HG02763 (cell line): ENCODE results near the gene SERTAD2.

Experiments used
- ATAC-seq: cut with Tn5 transposase; IDR thresholded peaks from one replicate; pipeline ENCODE4 v1.9.1; 2021; ENCODE audit warnings: mild to moderate bottlenecking, moderate library complexity; ENCODE audit not compliant: unreplicated experiment

The SERTAD2 gene

DNA sequence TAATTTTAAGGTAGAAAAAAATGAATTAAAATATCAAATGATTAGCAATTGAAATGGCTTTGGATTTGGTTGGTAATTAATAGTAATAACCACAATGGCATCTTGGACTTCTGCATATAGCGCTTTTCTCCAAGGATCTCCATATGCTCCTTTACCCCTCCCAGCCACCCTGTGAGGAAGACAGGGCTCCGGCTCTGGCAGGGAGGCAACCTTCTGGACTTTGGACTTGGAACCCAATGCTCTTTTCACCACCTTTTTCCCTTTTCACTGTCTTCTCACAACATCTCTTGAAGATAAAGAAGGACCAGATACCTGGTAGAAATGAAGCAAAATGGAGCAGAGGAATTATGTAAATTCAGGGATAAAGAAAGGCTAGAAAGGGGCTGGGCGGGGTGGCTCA lies 23.8 kb upstream of the SERTAD2 start:
- no peak for ATAC-seq

DNA sequence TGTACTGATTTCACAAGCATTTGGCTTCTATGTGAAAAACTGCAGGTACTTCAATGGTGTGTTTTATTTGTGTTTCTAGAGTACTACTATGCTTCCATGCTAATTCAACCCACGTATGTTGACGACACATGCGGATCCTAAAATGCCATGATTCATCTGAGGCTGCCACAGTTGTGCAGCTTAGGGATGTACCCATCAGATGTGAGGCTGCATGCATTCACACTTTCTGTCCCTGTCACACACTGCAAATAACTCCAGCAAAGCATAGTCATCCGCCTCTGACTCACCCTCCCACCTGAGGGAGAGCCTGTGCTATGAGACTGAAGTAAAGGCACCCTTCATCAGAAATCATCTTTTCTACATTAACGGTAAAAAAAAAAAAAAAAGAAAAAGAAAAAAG lies 22.1 kb upstream of the SERTAD2 start:
- no peak for ATAC-seq

DNA sequence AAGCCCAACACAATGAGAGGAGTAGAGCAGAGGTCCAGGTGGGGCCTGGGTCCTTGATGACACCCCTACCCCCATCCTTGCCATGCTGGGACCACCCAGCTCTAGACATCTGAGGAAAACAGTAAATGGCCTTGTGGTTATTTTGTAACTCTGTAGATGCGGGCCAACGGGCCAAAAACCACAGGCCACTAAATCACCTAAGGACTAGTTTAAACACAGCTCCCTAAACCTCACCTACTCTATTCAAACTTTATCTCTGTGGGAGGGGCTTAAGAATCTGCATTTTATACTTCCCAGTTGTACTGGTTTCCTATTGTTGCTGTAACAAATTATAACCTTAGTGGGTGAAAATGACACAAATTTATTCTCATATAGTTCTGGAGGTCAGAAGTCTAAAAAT lies 19.0 kb upstream of the SERTAD2 start:
- no peak for ATAC-seq

DNA sequence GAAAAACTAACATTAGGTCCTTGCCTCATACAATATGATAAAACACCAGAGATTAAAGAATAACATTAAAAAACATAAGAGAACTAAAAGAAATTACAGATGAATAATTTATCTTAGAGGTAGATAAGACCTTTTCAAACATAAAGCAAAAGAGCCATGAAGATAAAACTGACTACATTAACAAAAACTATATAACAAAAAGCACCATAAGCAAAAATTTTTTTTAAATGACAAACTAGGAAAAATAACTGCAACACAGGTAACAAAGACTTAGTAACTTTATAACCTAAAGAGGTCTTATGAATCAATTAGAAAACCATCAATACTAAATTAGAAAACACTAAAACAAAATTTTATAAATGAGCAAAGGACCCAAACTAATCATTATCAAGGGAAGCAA lies 16.3 kb upstream of the SERTAD2 start:
- ATAC-seq = no peak

DNA sequence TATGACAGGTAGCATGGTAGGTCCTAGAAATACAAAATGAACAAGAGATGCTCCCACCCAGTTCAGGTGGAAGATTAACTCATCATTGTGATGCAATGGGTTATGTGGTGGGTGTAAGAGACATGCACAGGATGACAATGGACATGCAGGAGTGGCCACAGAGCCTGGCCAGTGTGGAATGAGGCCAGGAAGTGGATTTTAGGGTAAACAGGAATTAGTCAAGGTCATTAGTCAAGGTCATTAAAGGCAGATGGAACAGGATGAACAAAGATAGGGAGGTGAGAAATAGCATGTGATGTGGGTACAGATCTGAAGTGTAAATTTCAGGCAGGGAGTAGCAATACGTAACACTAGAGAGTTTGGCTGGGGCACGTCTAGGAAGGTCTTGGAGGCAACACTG lies 15.6 kb upstream of the SERTAD2 start:
- no peak for ATAC-seq

DNA sequence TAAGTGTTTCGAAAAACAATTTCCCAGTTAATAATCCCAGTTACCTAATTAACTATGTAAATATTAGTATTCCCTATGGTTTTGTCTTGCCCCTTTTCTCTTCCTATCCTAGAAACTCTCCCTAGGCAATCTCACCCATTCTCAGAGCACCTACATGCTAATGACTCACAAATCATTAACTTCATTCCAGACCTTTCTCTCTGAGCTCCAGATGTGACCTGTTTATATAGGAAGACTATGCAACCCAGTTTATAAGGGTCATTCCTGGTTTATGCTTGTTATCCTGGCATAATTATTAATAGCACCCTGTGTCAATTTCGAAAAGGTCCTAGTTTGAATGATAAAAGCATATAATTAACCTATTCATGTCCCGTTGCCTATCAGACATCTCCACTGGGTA lies 14.8 kb upstream of the SERTAD2 start:
- no peak for ATAC-seq

DNA sequence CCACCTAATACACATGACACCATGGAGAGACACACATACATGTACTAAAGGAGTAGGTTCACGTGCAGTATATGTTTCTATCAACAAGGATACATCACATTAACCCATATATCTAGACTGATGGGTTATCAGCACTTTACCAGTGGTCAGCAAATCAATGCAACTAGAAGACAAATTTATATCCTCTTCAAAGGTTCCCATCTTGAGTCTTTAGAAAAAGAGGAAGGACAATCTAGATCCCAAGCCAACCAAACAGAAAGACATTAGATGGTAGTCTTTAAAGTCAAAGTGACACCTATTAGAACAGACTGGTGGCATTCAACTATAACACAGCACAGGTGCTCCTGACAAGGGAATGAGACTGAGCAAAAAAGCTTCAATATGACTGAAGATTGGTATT lies 13.8 kb upstream of the SERTAD2 start:
- no peak for ATAC-seq

DNA sequence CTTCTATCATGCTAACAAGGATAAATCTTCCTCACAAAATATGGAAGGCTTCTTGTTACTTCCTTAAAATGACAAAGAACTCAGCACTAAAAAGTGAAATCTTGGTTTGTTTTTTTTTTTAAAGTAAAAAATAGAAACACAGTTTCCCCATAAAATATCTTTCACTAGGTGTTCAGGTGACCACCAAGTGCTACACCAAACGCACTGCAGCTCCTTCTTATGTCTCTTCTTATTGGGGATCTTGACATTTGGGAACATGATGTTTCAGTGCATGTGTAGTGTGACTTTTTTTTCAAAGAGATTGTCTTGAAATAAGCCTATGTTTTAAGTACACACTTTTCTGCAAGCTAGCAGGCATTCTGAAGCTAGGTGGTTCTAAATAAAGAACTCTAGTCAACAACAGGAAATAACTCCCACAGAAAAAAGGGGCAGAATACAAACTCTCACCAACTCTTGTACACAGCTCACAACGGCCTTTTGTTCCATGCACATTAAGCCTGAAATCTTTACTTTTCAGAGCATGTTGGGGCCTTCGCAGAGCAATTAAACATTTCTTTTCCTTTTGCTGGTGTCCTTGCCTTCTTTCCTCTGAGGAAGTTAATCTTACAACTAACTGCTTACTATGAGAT lies 13.2 kb upstream of the SERTAD2 start:
- ATAC-seq = peak; percentile 85

DNA sequence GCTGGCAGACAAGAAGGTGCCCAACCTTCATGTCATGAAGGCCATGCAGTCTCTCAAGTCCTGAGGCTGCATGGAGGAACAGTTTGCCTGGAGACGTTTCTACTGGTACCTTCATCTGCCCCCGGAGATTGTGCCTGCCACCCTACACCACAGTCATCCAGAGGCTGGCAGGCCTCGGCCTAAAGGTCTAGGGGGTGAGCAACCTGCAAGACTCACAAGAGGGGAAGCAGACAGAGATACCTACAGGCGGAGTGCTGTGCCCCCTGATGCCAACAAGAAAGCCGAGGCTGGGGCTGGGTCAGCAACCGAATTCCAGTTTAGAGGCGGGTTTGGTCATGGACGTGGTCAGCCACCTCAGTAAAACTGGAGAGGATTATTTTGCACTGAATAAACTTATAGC lies 12.0 kb upstream of the SERTAD2 start:
- ATAC-seq = no peak

DNA sequence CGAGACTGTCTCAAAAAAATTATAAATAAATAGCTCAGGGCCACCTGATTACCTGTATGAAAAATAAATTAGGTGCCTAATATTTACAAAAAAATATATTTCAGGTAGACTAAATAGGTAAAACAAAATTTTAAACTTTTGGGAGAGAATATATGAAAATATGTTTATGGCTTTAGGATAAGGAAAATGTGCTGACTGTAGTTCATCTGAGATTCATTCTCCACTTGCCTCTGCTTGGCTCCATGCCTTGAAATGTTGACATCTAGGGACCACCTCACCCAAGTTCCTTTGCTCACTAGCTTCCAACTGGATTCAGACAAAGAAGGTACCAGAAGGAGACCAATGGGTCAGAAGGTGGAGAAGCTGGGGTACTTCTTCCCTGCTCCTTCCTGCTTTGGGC lies 9.7 kb upstream of the SERTAD2 start:
- ATAC-seq = no peak

DNA sequence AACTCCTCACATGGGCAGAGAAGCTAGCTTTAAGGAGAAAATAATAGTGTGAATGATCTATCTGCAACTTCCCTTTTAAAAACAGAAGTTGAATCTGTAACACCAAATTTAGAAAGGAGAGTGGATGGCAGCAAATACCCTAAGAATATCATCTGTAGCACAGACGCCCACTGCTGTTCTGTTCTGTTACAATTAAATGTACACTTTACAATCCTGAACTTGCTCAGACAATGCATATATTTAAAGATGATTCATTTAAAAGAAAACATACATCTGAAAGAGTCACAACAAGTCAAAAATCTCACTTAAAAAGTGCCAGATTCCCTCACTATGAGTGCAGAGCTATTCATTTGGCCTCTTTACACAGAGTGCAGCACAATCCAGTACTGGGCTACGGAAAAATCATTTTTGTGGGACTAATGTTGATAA lies 8.0 kb upstream of the SERTAD2 start:
- ATAC-seq = no peak

DNA sequence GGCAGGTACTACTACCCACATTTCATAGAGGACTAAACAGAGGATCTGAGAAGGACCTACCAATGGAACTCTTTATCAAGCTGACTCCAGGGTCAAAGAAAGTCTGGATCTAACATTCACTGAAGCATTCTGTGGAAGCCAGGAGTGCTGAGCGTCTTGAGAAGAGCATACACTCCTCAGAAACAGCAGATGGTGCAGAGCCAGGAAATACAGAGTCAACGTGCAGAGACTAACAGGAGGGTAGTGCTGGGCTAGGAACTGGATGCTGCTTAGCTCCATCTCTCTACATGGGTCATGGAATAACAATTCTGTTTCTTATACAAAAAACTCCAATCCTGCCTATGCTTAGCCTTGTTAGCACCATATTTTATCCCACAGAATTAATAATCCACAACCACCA lies 5.5 kb upstream of the SERTAD2 start:
- no peak for ATAC-seq

DNA sequence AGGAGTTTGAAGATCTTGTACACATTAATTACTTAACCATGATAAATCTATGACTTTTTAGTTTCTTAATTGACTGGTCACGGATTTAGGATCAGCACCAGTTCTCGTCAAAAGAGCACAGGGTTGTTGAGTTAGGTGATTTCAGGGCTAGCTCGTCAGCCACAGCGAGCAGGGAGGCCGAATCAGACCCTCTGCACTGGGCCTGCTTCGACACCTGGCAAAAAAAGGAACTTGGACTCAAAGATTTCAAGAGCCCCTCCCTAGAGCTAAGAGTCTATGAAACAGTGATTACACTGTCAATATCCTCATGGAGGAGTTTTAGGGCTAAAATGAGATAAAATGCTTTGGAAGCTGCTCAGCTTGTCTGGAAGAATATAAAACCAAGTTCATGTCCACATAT lies 4.6 kb upstream of the SERTAD2 start:
- ATAC-seq = no peak

DNA sequence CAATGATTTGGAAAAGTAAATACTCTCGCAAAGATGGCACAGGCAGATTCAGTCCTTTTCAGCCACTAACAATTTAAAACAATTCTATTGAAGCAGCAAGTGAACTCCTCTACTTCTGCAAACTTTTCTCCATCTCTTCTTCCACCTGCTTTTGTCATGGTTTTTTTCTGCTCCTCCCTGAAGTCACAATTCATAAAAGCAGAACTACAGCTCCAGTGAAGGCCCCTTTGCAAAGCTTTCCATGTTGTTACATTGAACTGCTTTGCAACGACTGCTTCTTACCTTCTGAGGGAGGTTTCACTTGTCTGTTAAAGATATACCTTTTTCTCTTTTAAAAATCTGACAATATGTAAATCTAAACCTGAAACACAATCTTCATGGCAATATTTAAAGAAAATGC lies 3.7 kb upstream of the SERTAD2 start:
- no peak for ATAC-seq

DNA sequence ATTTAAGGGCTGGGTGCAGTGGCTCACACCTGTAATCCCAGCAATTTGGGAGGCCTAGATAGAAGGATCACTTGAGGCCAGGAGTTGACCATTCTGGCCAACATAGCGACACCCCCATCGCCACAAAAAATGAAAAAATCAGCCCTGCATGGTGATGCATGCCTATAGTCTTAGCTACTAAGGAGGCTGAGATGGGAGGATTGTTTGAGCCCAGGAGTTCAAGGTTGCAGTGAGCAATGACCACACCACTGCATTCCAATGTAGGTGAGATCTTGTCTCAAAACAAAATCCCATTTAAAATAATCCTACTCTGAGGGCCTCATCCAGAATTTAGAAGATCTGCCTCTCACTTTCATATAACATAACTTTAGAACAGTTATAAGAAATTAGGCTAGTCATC lies 2.7 kb upstream of the SERTAD2 start:
- ATAC-seq = no peak

DNA sequence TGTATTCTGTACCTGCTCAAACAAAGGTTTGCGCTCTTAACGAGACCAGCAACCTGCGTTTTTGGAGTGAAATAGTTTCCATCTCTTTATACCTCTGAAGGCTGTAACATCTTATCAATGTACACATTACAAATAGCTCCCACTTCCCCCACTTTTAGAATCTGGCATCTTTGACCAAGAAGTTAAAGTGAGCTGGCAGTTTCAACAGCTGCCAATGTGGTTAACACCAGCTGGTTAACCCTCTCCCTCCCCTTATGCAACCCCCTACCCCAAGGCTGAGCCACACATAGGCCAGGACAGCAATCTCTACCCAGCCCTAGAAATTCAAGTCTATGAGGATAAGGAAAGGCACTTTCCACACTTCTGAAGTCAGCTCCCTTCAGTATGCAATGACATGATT lies 2.2 kb upstream of the SERTAD2 start:
- ATAC-seq = no peak

DNA sequence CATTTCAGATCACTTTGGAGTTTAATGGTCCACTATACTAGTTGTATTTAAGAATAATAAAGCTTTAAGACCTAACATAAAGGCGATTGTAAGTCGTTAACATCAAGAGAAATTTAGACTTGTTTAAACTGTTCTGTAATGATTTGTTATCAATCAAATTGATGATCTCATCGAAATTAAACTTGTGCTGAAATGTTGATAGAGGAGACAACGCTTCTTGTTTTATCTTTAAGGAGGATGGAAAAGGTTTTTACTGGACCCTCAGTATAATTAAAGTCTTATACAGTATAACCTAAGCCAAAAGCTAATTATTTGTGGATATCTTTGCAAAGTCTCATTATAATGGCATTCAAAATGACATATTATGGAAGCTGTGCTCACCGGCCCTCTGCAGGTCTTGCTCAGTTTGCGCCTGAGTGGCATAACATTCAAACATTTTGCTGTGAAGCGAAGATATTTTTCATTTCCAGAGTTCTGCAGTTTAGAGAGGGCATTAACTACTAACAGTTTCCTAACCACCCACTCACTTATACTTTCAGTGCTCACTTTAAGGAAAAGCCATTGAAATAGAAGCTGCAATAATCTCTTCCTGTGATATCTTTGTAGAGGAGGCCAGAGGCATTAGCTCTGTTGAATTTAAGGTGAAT lies 1.4 kb upstream of the SERTAD2 start:
- no peak for ATAC-seq

DNA sequence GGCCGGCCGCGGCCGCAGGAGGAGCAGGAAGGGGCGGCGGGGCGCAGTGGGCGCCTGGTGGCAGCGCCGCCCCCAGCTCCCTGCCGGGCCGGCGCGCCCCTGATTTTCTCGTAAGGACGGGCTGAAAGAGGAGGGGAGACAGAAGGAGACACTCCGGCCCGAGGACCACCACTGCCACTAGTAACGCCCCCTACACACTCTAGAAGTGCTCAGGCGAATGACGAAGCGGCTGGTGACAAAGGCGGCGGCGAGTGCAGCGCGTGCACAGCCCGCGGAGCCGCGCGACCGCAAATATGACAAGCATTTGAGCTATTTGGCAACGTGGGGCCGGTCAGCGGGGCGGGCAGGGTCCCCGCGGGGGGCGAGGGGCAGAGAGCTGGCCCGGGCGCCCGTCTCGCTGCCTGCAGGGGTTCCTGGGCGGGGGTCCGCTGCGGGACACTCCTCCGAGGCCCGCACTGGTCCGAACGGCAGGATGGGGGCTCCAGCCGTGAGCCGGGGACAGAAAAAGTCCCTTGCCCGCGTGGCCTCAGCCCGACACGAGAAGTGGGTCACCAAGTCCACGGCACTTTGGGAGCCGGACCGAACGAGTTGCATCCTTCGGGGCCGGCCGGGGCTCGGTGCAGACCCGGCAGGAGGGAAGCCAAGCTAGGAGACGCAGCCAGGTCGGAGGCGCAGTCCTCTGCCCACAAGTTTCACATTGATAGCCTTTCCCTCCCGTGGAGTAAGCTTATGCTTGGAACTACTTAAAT lies 524 bp upstream of the SERTAD2 start:
- ATAC-seq = peak; percentile 33

DNA sequence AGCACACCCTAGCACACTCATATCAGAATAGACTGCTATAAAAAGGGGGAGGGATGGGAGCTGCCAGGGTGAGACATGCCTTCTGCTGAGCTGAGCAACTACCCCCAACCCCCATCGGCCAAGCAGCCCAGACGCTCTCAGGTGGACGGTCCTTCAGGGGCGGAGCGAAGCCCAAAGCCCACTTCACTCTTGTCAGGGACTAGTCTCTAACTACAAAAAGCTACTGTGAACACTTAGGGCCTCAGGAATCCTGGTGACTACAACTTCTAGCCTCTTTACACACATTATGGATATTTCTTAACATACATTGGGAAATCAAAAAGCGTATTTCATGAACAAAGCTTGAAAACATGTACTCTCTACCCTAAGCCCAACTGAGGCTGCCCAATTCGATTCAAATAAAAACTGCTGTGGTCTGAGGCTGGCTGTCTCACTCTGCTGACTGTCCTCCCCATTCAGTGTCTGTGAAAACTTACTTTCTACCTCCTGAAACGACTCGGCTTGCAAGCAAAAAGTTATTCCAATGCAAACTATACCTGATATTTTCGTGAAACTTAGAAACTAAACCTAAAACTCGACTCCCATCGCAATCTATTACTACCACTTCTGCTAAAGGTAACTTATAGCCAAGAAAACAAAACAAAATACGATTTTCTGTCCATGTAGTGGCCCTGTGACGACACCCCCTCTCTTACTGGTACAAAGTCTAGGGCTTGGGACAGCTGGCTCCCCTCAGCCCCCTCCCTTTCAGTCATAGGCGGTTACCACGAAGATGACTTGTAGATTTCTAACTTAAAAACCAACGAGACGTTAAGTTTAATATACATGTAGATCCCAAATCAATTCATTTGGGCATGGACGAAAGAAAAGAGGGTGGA lies 1.2 kb downstream of the SERTAD2 start:
- no peak for ATAC-seq

DNA sequence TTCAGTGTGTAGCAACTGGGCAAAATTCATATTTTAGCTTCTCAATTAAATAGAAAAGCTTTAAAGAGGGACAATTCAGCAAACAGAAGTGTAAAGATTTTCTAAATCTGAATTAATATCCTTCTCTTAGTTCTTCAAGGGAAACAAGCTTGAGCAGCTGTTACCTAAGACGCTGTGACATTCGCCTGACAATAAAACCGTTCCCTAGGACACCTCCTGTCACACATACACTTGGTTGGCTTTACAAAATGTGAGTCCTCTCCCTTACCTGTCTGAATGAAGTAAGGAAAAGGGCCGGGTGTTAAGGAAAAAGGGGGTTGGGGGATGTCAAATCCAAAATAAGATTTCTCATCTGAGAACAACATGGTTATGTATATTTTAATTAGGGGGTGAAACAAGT lies 2.1 kb downstream of the SERTAD2 start:
- no peak for ATAC-seq

DNA sequence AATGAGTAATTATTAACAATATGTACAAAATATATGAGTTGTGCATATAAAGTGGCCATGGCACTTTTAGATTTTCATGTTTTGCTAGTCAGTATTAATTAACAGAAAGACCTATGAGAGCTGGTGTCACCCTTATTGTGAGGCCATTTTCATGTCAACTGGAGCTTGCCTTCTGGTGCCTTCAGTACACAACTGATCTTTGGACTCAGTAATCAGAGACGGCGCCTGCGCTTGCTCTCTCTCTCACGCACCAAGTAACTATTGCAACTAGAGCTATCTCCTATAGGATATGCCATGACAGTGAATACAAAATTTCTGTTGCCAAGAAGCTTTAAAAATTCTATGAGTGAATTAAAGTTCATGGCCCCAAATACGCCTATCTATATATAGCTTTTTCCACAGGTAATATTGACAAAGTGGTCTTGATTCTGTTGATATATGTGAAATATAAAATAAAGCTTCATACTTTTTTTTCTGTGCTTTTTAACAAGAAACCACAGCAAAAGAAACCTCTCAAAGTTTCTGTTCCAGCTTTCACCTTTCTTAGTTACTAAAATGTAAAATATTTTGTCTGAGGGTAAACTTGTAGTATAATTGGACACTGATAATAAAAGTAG lies 2.9 kb downstream of the SERTAD2 start:
- no peak for ATAC-seq
